Lower leg skin (tissue), 3 donors: ENCODE results near the gene GPR39.

Experiments
- CTCF ChIP-seq, 3 donors: fragments of 450-650 bp; IDR thresholded peaks; one replicate each; pipeline ENCODE4 v1.5.1; 2016; ENCODE audit warnings: antibody characterized with exemption in 3 of 3, mild to moderate bottlenecking in 3 of 3, moderate library complexity in 2 of 3
- POLR2A ChIP-seq, 2 donors: fragments of 450-650 bp; IDR thresholded peaks; one replicate each; pipeline ENCODE4 v1.6.1; 2016 to 2017; ENCODE audit warnings: antibody characterized with exemption in 2 of 2, mild to moderate bottlenecking in 1 of 2, moderate library complexity in 1 of 2

DNA sequence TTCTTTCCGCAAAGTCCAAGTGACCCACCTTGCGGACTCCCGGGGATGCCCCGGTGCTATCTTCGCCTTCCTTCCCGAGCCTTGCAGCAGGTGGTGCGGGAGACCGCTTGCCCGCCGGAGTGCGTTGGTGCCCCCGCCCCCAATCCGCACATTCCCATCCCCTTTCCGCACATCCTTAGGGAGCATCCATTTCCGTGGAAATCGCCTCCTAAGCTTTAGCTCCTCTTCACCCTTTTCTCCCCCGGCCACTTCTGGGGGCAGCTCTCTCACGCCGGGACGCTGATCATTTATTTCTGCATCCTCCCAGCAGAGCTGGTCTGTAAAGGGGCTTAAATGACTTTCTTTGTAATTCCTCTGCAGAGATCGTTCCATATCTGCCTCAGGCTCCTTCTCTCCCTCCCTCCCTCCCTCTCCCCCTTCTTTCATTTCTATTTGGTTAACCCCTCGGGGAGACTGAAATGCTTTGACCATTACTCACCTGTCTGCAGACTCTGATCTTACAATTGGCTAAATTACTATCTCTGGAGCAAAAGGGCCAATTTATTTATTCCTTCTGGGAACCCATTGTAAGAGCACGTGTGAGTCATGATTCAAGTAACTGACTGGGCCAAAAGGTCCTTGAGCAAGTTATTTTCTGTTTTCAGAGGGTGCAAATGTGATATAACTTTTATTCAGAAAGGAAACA lies 254.7 kb downstream of the GPR39 start:
- no peak for TF ChIP-seq CTCF (IDR thresholded peaks at IDR 0.05)
- TF ChIP-seq POLR2A (IDR thresholded peaks at IDR 0.05), result no peak
